ENCODE data around the gene TGFBR1. TPM values are rescaled to one million over a fixed set of nuclear protein-coding genes. Genes with fewer than 3 reads are reported as not detected.

The TGFBR1 gene
- total and polyA plus RNA-seq, 2 donors (not counting 3 experiments of a cell fraction or from before 2014, with no cell fraction given) = 5.8 to 18.6 TPM

GRCh38 chr9:99180662-99181061 lies 75.7 kb downstream of the TGFBR1 start:
- Histone ChIP-seq H3K9me3 (replicated peaks; ENCODE audit: control insufficient read depth, insufficient read depth, low read length) (no peaks in the 10 kb centered on the region), H3K4me2 (ENCODE audit: insufficient read depth, low read length) (no peak overlapping the region), H3K4me1 (ENCODE audit: control insufficient read depth, extremely low read depth, insufficient read depth, low read length) (peaks cover 10% of the 10 kb centered on the region), H2AFZ (ENCODE audit: low read depth, low read length) (no peak overlapping the region), H3K9me1 (replicated peaks; ENCODE audit: control insufficient read depth, extremely low read depth, insufficient read depth, low read length) (no peaks in the 10 kb centered on the region), H3K79me2 (ENCODE audit: control insufficient read depth, insufficient read depth, low read length) (no peaks in the 10 kb centered on the region), H3K36me3 (ENCODE audit: control insufficient read depth in 2 of 2, extremely low read depth in 1 of 2, insufficient read depth in 2 of 2, low read length in 2 of 2) (no peaks in the 10 kb centered on the region), H3K27me3 (ENCODE audit: control insufficient read depth in 2 of 2, insufficient read depth in 2 of 2, low read length in 2 of 2) (no peaks in the 10 kb centered on the region), H3K27ac (ENCODE audit: insufficient read depth, low read depth, low read length) (no peak overlapping the region), H3K4me3 (replicated peaks in 1 of 3; ENCODE audit: insufficient read depth in 1 of 3, low read depth in 1 of 3, low read length in 3 of 3) (no peak overlapping the region), H3K9ac (replicated peaks; ENCODE audit: extremely low read depth, insufficient read depth, low read length) (no peak overlapping the region), H4K20me1 (replicated peaks; ENCODE audit: control insufficient read depth, extremely low read depth, insufficient read depth, low read length) (no peaks in the 10 kb centered on the region)
- POLR2A ChIA-PET = no interaction called here
- CTCF ChIA-PET = no interaction called here
- intact Hi-C loops (cut with micrococcal nuclease) = loop anchor here (5.0 kb wide), 1 partner anchor 252 kb away; no protein-coding TSS in a partner anchor
- BruUV-seq (replicated peaks) = no TSS peak
- dilution Hi-C loops (cut with MboI; ENCODE audit: extremely low pct_ligation_motif_present, low sequenced_read_pairs) = no loop called here
- DNase-seq (ENCODE audit: low read depth, low spot score) = no peak
- no peak for TF ChIP-seq EZH2 (IDR thresholded peaks at IDR 0.05; ENCODE audit: borderline replicate concordance, low read depth, low read length, severe bottlenecking)
- no peak for TF ChIP-seq GATA2 (IDR thresholded peaks at IDR 0.05; ENCODE audit: insufficient read depth, insufficient read length, low read depth, low read length)
- no peak for TF ChIP-seq MAX (IDR thresholded peaks at IDR 0.05; ENCODE audit: insufficient read depth, insufficient read length)
- no peak for TF ChIP-seq FOS (IDR thresholded peaks at IDR 0.05; ENCODE audit: borderline replicate concordance, insufficient read depth, low read length)
- no peak for FAIRE-seq

DNA sequence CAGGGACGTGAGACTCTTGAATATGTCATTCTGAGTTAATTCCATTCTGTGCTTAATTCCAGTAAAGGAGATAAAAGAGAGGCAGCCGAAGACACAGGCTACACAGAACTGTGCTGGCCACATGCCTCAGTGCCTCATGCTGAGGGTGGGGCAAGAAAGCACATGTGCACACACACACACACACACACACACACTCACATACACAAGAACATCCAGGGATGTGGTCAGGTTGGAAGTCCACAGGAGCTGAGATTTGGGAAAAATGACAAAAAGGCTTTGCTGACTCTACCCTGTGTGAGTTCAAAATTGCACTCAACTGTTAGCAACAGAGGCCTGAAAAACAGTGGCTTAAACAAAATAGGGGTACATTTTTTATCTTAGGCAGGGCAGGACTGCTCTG lies 76.3 kb downstream of the TGFBR1 start:
- H3K9ac ChIP-seq (replicated peaks; ENCODE audit: extremely low read depth, insufficient read depth, low read length) = no peak overlapping the region
- dilution Hi-C loops (cut with MboI; ENCODE audit: extremely low pct_ligation_motif_present, low sequenced_read_pairs) = no loop called here
- no peak overlapping the region for H3K4me2 ChIP-seq (ENCODE audit: insufficient read depth, low read length)
- H4K20me1 ChIP-seq (replicated peaks; ENCODE audit: control insufficient read depth, extremely low read depth, insufficient read depth, low read length) = no peaks in the 10 kb centered on the region
- no peaks in the 10 kb centered on the region for H3K36me3 ChIP-seq (ENCODE audit: control insufficient read depth in 2 of 2, extremely low read depth in 1 of 2, insufficient read depth in 2 of 2, low read length in 2 of 2)
- no peaks in the 10 kb centered on the region for H3K27me3 ChIP-seq (ENCODE audit: control insufficient read depth in 2 of 2, insufficient read depth in 2 of 2, low read length in 2 of 2)
- H3K9me1 ChIP-seq (replicated peaks; ENCODE audit: control insufficient read depth, extremely low read depth, insufficient read depth, low read length) = no peaks in the 10 kb centered on the region
- no peak overlapping the region for H3K4me3 ChIP-seq (replicated peaks in 1 of 3; ENCODE audit: insufficient read depth in 1 of 3, low read depth in 1 of 3, low read length in 3 of 3)
- intact Hi-C loops (cut with micrococcal nuclease) = loop anchor here (5.0 kb wide), 1 partner anchor 251 kb away; no protein-coding TSS in a partner anchor
- no peak for TF ChIP-seq GATA2 (IDR thresholded peaks at IDR 0.05; ENCODE audit: insufficient read depth, insufficient read length, low read depth, low read length)
- TF ChIP-seq EZH2 (IDR thresholded peaks at IDR 0.05; ENCODE audit: borderline replicate concordance, low read depth, low read length, severe bottlenecking) = no peak
- TF ChIP-seq, protein P1, sequence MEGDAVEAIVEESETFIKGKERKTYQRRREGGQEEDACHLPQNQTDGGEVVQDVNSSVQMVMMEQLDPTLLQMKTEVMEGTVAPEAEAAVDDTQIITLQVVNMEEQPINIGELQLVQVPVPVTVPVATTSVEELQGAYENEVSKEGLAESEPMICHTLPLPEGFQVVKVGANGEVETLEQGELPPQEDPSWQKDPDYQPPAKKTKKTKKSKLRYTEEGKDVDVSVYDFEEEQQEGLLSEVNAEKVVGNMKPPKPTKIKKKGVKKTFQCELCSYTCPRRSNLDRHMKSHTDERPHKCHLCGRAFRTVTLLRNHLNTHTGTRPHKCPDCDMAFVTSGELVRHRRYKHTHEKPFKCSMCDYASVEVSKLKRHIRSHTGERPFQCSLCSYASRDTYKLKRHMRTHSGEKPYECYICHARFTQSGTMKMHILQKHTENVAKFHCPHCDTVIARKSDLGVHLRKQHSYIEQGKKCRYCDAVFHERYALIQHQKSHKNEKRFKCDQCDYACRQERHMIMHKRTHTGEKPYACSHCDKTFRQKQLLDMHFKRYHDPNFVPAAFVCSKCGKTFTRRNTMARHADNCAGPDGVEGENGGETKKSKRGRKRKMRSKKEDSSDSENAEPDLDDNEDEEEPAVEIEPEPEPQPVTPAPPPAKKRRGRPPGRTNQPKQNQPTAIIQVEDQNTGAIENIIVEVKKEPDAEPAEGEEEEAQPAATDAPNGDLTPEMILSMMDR (IDR thresholded peaks at IDR 0.05; ENCODE audit: extremely low read depth in 1 of 2, insufficient read depth in 1 of 2, low read depth in 1 of 2, low read length in 2 of 2) = no peak
- no peak for TF ChIP-seq MYC (IDR thresholded peaks at IDR 0.05; ENCODE audit: low read depth, low read length)
- TF ChIP-seq FOS (IDR thresholded peaks at IDR 0.05; ENCODE audit: borderline replicate concordance, insufficient read depth, low read length) = no peak
- TF ChIP-seq MAX (IDR thresholded peaks at IDR 0.05; ENCODE audit: insufficient read depth, insufficient read length) = no peak
- TF ChIP-seq POLR2AphosphoS5 (IDR thresholded peaks at IDR 0.05; ENCODE audit: insufficient read depth, low read depth, low read length) = no peak
- no peak for TF ChIP-seq JUN (IDR thresholded peaks at IDR 0.05; ENCODE audit: borderline replicate concordance, insufficient read depth, insufficient read length, low read depth)
- TF ChIP-seq POLR2A (IDR thresholded peaks at IDR 0.05; ENCODE audit: low read depth, low read length) = no peak
- CTCF ChIA-PET = interaction anchor here (1.0 kb wide), 1 partner anchor 1035 kb away, joined by 3 read pairs; no protein-coding TSS in a partner anchor
- BruUV-seq (replicated peaks) = no TSS peak
- FAIRE-seq (no peak), DNase-seq (ENCODE audit: low read depth, low spot score) (no peak)
- H3K4me1 ChIP-seq (ENCODE audit: control insufficient read depth, extremely low read depth, insufficient read depth, low read length) = peaks cover 10% of the 10 kb centered on the region
- H3K27ac ChIP-seq (ENCODE audit: insufficient read depth, low read depth, low read length) = no peak overlapping the region
- H3K9me3 ChIP-seq (replicated peaks; ENCODE audit: control insufficient read depth, insufficient read depth, low read length) = no peaks in the 10 kb centered on the region
- H2AFZ ChIP-seq (ENCODE audit: low read depth, low read length) = no peak overlapping the region
- H3K79me2 ChIP-seq (ENCODE audit: control insufficient read depth, insufficient read depth, low read length) = no peaks in the 10 kb centered on the region
- POLR2A ChIA-PET = no interaction called here
